NCI-H748 (cell line): ENCODE data around the gene MTERF4.

Experiments used
- DNase-seq: peaks from one replicate; lab custom pipeline; 2025; ENCODE audit not compliant: unreplicated experiment; lab: John Stamatoyannopoulos, UW

Gene MTERF4

DNA sequence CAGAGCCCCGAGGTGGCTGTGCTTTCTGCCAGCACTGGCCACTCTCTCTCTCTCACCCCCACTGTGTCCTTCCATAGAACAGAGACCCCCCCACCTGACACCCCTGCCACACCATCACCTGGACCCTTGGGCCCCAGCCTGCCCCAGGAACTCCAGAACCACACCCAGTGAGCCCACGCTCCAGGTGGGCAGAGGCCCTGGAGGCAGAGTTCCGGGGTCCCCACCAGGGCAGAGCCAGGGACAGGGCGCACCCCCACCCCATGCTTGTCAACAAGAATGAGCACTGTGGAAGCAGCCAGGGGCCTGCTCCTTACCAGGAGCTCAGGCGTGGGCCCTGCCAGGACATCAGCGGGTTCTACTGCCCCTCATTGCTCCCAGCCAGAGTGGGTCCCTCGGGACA, 32.6 kb upstream of the MTERF4 start:
- DNase-seq = no peak

DNA sequence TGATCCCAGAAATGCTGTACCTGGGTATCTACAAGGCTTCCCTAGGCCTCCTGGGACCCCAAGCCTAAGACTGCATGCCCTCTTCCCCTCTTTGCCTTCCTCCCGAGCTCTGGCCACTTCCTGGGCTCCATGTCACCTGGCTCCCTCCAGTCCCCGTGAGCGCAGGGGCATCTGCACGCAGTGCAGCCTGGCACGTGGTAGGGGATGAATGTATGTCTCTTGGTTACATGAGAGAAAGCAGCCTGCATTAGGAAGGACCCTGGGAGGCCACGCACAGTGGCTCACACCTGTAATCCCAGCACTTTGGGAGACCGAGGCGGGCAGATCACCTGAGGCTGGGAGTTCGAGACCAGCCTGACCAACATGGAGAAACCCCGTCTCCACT, 31.3 kb upstream of the MTERF4 start:
- DNase-seq = no peak

DNA sequence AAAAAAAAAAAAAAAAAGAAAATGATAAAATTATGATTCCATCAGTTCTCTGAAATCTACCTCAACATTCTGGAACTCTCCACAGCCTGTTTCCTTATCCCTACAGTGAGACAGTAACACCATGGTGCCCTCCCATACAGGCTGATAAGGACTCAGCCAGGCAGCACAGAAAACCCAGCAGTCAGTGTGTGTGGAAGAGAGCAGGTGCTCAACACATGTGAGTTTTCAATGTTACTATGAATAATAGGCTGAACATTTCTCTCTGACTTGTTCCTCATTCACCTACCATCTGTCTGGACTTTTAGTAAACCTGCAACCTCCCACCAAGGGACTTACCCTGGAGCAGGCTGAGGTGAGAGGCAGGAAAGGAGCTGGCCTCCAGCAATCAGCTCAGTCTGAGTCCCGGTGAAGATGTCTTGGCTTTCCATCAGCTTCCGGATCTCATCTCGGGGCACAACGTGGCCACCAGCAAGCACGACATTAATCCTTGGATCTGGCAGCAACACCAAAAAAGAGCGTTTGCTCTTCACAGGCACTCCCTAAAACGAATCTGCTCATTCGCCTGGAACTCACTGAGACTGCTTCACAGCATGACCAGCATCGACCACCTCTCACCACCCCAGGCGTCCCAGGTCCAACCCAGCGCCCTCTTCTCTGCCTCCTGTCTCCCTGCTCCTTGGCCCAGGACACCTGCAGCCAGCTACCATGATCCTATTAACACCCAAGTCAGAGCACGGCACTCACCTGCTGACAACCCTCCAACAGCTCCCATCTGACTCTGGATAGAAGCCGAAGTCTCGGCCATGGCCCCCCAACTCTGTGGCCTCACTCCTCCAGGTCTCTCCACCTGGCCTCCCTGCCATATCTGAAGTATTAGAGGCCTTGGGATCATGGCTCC, 30.7 kb upstream of the MTERF4 start:
- DNase-seq = no peak

GRCh38 chr2:241131531-241131930, 29.4 kb upstream of the MTERF4 start:
- DNase-seq = no peak

DNA sequence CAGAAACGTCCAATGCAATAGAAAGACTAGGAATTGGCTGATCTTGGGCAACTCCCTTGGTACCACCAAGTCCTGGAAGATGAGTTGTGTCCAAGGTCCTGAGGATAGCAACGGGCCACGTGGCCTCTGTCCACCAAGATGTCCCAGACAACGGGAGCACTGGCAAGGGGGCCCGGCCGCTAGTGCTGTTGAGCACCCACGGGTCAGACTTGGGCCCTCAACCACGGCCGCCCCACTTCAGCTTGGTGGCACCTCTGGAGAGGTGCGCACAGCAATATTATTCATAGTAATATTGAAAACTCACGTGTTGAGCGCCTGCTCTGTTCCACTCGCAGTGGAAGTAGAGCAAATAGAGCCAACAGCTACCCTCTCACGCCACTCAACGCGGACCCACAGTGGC, 28.2 kb upstream of the MTERF4 start:
- DNase-seq = no peak

DNA sequence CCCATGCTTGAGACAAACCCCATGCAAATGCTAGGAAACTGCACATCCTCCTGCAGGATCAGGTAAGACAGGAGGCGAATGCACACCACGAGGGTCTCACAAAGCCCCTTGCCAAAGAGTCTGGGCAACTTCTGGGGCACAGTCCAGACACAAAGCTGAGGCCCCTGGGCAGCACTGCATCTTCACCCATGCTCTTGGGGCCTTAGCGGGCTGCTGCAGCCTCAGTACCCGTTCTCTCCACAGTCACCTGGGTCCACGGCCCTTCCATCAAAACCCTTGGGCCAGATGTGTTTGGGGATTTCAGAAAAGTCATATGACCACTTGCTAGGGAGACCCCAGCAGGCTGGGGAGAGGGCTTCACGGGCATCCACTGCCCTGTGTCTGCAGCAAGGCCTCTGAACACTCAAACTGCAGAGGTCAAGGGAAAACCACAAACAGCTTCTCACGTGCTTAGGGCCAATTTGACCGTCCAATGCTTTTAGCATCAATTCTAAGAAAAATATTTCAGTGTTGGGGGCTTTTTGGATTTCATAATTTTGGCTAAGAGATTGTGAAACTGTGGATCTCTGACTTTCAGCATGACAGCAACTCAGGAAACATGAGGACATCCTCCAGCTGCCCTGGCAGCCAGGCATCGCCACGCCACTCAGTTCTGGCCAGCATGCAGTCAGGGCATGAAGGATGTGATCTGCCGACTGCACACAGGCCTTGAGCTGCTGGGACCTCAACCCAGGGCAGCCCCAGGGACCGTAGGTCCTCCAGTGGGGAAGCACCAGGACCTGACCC, 27.2 kb upstream of the MTERF4 start:
- DNase-seq = no peak

DNA sequence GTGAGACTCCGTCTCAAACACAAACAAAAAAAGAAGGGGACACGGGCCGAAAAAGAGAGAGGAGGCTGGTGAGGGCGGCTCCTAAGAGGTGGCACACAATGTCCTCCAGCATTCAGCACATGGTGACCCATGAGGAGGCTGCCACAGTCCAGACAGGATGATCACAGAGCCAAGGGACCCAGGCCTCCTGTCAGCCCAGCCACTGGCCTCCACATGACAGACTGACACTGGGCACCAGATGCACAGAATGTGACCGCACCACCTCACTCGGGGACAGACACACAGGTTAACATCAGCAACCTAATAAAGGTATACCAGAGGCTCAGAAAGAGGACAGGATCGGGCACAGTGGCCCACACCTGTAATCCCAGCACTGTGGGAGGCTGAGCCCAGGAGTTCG, 26.2 kb upstream of the MTERF4 start:
- no peak for DNase-seq

DNA sequence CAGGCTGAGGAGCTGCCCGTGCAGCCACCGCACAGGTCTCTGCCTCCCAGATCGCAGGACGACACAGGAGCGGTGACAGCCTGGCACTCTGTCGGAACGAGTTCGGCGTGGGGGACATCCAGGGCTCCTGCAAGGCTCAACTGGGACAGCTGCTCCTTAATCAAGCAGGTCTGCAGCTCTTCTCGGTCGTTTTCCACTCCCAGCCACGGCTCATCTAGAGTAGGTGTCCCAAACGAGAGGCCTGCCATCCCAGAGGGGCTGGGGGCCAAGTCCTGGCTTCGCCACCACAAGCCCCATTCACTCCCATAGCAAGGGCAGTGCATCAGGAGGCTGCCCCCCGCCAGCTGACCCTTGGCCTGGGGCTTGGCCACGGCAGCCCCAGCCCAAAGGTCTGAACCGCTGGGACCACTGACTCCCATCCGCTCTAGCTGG, 24.7 kb upstream of the MTERF4 start:
- no peak for DNase-seq

DNA sequence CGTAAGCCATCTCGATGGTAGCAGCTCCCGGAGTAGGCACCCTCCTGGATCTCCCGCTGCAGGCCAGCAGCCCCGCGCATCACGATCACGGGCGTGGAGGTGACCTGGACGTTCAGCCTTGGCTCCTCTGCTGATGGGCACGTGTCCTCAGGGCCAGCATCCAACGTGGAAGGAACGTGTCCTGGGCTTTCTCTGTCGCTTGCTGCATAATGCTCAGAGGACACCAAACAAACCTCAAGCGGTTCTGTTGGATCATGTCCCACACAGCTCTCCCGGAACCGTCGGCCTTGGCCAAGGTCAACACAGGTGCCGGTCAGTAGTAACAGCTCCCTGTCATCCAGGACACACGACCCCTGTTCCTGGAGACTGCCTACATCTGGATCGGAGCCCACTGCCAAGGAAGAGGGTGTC, 24.1 kb upstream of the MTERF4 start:
- DNase-seq = no peak

DNA sequence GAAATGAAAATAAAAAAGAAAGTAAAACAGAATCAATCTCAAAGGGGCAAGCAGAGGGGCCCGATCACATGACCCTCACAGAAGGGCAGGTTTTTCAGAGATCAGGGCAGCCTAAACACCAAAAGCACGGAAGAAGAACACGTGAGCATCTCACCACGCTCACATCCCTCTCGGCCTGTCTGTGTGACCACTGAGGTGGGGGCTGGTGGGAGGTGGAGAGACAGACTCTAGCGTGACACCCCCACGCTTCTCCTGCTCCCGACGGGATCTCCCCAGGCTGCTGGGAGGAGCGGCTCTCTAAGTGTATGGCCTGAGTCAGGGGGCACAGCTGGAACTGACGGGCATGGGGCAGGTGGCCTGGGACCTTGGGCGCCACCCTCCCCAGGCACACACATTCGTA, 23.5 kb upstream of the MTERF4 start:
- DNase-seq = no peak

DNA sequence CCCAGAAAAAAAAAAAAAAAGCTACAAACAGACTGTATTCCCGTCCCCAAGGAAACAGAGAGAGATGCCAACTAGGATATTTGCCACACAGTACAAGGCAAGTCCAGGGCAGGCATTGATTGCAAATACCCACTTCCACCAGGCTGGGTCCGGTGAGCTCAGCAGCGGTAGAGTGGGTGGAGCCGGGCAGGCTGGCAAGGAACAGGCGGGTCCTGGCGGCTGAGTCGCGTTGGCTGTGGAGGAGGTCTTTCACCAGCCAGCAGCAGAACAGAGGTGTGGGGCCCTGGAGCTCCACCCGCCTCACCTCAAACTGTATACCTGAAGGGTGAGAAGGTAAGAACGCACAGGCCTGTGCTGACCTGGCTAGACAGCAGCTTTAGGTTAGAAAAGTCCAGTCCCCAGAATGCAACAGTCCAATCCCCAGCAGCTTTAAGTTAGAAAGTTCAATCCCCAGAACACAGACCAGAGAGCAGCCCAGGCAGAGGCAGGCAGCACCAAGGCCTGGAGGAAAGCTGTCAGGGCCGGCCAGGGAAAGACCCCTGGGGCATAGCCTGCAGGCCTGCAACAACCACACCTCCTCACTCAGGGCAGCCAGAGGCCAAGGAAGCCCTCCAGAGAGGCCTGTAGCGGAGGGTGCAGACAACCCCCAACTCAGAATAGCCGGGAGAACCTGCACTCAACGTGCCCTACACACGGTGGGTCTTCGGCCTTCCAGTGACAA, 21.9 kb upstream of the MTERF4 start:
- no peak for DNase-seq

GRCh38 chr2:241122376-241123002, 20.4 kb upstream of the MTERF4 start:
- no peak for DNase-seq

DNA sequence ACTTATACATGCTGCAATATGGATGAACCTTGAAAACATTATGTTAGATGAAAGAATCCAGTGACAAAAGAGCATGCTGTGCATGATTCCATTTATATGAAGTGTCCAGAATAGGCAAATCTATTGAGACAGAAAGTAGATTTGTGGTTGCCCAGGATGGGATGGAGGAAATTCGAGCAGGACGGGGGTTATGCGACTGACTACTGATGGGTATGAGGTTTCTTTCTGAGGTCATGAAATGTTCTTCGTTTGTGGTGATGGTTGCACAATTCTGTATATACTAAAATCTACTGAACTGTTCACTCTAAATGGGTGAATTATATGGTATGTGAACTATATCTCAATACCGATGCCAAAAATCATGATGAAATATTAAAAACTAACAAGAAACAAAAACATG, 18.9 kb upstream of the MTERF4 start:
- no peak for DNase-seq

GRCh38 chr2:241120440-241120839, 18.4 kb upstream of the MTERF4 start:
- no peak for DNase-seq

DNA sequence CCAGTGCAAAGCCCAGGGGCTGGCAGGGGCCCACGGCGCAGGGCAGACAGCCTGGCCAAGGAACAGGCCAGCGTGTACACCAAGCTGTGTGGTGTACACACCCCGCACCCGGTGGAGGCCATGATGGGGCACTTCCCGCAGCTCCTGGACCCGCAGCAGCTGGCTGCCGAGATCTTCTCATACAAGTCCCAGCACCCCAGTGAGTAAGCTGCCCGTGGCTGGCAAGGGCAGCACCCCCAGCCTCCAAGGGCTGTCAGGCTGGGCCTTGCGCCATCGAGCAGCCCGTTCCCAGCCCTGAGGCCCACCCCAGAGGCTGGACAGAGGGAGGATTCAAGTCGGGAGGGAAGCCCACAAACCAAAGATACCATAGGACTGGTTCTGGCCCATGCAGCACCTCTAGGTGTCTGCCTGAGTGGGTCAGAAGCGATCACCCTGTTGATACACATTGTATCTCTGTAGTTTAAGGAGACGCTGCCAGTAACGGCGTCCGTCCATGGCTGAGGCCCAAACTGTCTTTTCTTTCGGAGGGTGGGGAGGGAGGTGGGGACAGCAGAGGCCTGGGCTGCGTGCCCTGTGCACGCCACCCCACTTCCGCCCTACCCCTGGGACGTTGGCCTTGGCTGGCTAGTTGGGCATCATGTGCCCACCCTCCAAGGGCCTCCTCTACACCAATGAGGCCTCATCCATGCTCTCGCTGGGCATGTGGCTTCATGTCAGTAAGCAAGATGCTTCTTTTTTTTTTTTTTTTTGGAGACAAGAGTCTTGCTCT, 16.8 kb upstream of the MTERF4 start:
- no peak for DNase-seq

GRCh38 chr2:241116606-241117560, 14.8 kb upstream of the MTERF4 start:
- no peak for DNase-seq

DNA sequence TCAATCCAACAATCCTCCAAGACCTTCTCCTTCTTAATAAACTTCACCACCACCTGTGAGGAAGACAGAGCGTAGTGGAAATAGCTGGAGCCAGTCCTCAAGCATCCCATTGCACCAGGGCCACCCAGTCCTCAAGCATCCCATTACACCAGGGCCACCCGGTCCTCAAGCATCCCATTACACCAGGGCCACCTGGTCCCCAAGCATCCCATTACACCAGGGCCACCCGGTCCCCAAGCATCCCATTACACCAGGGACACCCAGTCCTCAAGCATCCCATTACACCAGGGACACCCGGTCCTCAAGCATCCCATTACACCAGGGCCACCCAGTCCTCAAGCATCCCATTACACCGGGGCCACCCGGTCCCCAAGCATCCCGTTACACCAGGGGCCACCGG, 13.3 kb upstream of the MTERF4 start:
- DNase-seq = no peak

DNA sequence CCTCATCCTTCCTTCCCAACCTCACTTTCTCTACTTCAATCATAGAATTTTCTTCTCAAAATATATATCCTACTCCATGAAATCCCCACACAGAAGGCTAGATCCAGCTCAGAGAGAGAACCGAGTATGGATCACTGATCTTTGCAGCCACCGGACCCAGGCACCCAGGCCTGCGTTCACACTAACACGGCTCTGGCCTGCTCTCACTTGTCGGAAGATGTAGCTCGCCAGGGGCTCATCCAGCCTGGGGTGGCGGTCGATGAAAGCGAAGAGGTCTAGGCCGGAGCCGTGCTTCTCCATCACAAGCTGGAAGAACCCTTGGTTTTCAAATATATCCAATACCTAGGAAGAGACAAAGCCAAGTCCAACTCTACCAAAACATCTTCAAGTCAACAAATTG, 12.7 kb upstream of the MTERF4 start:
- no peak for DNase-seq

- no peak for DNase-seq
Observed at GRCh38 chr2:241112592-241112991, 10.5 kb upstream of the MTERF4 start.
